Urinary bladder (tissue), 4 donors: ENCODE measurements around the gene CCT8. TPM values are rescaled to one million over a fixed set of nuclear protein-coding genes. Genes with fewer than 3 reads are reported as not detected.
"Not testable (repeated sequence)": the region's sequence is repeated elsewhere in the genome, so short reads cannot be mapped to it uniquely, and the experiment has no call there.

ENCODE experiments used
- DNase-seq: peaks from one replicate; pipeline ENCODE4 v3.0.0-alpha.2; 2015; ENCODE audit errors: extremely low spot score
- H3K27ac ChIP-seq: one replicate; pipeline ENCODE4 v1.5.1; 2013; ENCODE audit warnings: low read depth, mild to moderate bottlenecking, moderate library complexity
- H3K36me3 ChIP-seq: one replicate; pipeline ENCODE4 v1.6.1; 2013; ENCODE audit warnings: mild to moderate bottlenecking, moderate library complexity; ENCODE audit not compliant: insufficient read depth
- H3K4me1 ChIP-seq: one replicate; pipeline ENCODE4 v1.6.1; 2013; ENCODE audit warnings: mild to moderate bottlenecking, moderate library complexity; ENCODE audit not compliant: insufficient read depth
- H3K4me3 ChIP-seq: one replicate; pipeline ENCODE4 v1.5.1; 2013; ENCODE audit warnings: low read depth, low read length
- WGBS: extraction: QIAGEN DNeasy Blood & Tissue Kit; methylation state at CpG from one replicate; pipeline ENCODE4 v1.1.7; 2013; 5-methylcytosine and 5-hydroxymethylcytosine counted together
- polyA plus RNA-seq: library from polyadenylated mRNA; stranded (reverse); fragments of 200-250 nt; gene quantifications from one replicate; pipeline ENCODE4 v1.2.3, GENCODE V29; 2013
- total RNA-seq: library from RNA; depleted of rRNA; stranded (reverse); fragments of >200 nt; gene quantifications from one replicate; pipeline ENCODE4 v1.2.3, GENCODE V29; 2014
- donor health status: healthy with polysubstance abuse.
- donor health status: healthy.

CCT8 gene
- total and polyA plus RNA-seq, 2 donors, result 95.4 to 134 TPM

- no peaks in the 10 kb centered on the region for H3K36me3 ChIP-seq
- 65% methylated on average over 8 of the region's 8 CpGs for WGBS
- H3K27ac ChIP-seq, result no peak overlapping the region
- no peak for DNase-seq
- H3K4me1 ChIP-seq, result no peaks in the 10 kb centered on the region
- no peak overlapping the region for H3K4me3 ChIP-seq
These were observed 11.8 kb upstream of the CCT8 start for GRCh38 chr21:29085106-29085752.

GRCh38 chr21:29084372-29084771 is 10.9 kb upstream of the CCT8 start:
- Histone ChIP-seq H3K4me3 (no peak overlapping the region), H3K4me1 (peaks cover 2% of the 10 kb centered on the region), H3K36me3 (no peaks in the 10 kb centered on the region), H3K27ac (no peak overlapping the region)
- WGBS, result 29% methylated on average over 2 of the region's 2 CpGs
- no peak for DNase-seq

GRCh38 chr21:29083306-29083705 is 9.9 kb upstream of the CCT8 start:
- 93% methylated on average over 3 of the region's 3 CpGs for WGBS
- Histone ChIP-seq H3K4me3 (no peak overlapping the region), H3K4me1 (peaks cover 2% of the 10 kb centered on the region)

DNA sequence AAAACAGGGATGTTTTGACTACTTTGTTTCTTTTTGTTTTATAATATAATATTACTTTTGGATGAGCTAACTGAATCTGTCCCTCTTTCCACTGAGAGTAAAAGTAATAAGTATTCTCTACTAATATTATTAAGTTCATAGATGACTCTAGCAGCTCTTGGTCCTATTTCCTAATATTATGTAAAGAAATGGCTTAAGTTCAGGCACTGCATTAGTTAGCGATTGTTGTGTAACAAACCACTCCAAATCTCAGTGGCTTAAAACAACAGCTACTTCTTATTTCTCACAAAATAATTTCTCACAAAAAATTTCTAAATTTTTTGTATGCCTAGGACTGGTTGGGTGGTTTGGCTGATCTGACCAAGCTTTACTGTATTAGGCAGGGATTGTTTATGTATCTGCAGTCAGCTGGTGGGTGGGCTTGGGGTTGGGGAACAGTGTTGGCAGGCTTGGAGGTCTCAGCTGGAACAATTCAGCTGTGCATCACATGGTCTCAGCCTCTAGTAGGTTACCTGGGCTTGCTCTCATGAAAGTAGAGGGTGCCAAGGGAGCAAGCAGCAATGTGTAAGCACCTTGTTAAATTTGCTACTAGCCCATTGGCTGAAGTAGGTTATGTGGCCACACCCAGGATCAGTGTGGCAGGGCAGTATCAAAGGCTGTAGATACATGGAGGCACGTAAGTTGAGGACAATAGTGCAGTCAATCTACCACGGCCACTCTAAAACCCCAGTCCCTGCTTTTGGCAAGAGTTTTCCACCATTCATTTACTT is 8.8 kb upstream of the CCT8 start:
- no peaks in the 10 kb centered on the region for H3K36me3 ChIP-seq
- WGBS, result 90% methylated on average over 3 of the region's 3 CpGs

More at GRCh38 chr21:29083306-29083705, 9.9 kb upstream of the CCT8 start:
- Histone ChIP-seq H3K27ac (no peak overlapping the region), H3K36me3 (no peaks in the 10 kb centered on the region)
- no peak for DNase-seq

DNA sequence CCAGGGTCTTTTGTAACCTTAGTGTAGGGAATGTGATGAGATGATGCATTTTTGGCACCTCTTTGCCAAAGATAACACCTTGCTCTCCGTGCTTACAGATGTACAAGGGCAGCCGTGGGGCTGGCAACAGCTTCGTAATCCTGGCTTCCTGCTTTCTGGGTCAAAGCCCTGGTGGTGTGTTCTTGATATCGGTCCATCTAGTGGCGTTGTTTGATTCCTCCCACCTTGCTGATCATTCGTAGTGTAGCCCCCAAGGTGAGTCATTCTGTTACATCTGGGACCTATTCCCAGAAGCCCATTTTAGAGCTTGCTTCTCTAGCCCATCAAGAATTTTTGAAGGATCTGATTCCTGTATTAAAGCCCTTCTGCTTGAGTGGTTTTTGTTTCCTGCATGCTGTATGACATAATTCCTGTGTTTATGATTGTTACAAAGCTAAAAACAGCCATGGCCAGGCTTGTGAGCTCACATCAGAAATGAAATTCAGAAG is 7.0 kb upstream of the CCT8 start:
- H3K4me1 ChIP-seq, result peaks cover 2% of the 10 kb centered on the region
- no peak for DNase-seq
- no peak overlapping the region for H3K27ac ChIP-seq
- 45% methylated on average over 6 of the region's 6 CpGs for WGBS
- no peak overlapping the region for H3K4me3 ChIP-seq
- no peaks in the 10 kb centered on the region for H3K36me3 ChIP-seq

More for the DNA sequence above, 8.8 kb upstream of the CCT8 start:
- DNase-seq, result no peak
- Histone ChIP-seq H3K4me1 (peaks cover 2% of the 10 kb centered on the region), H3K27ac (no peak overlapping the region), H3K4me3 (no peak overlapping the region)

- no peak overlapping the region for H3K27ac ChIP-seq
- H3K4me1 ChIP-seq, result peaks cover 2% of the 10 kb centered on the region
- DNase-seq, result no peak
- H3K4me3 ChIP-seq, result no peak overlapping the region
- 76% methylated on average over 8 of the region's 8 CpGs for WGBS
- no peaks in the 10 kb centered on the region for H3K36me3 ChIP-seq
These were observed 5.7 kb upstream of the CCT8 start for GRCh38 chr21:29078869-29079767.

GRCh38 chr21:29077651-29078090 is 4.2 kb upstream of the CCT8 start:
- no peak for DNase-seq
- WGBS, result 38% methylated on average over 6 of the region's 6 CpGs
- Histone ChIP-seq H3K4me3 (peak overlapping the region; percentile 41), H3K36me3 (no peaks in the 10 kb centered on the region), H3K4me1 (peaks cover 2% of the 10 kb centered on the region), H3K27ac (peak overlapping the region; percentile 53)

GRCh38 chr21:29076731-29077640 is 3.5 kb upstream of the CCT8 start:
- Histone ChIP-seq H3K4me3 (peak overlapping the region; percentile 41), H3K27ac (peak overlapping the region; percentile 53)
- H3K4me1 ChIP-seq, DNase-seq, H3K36me3 ChIP-seq: not testable (repeated sequence)
- WGBS, result 38% methylated on average over 50 of the region's 50 CpGs

DNA sequence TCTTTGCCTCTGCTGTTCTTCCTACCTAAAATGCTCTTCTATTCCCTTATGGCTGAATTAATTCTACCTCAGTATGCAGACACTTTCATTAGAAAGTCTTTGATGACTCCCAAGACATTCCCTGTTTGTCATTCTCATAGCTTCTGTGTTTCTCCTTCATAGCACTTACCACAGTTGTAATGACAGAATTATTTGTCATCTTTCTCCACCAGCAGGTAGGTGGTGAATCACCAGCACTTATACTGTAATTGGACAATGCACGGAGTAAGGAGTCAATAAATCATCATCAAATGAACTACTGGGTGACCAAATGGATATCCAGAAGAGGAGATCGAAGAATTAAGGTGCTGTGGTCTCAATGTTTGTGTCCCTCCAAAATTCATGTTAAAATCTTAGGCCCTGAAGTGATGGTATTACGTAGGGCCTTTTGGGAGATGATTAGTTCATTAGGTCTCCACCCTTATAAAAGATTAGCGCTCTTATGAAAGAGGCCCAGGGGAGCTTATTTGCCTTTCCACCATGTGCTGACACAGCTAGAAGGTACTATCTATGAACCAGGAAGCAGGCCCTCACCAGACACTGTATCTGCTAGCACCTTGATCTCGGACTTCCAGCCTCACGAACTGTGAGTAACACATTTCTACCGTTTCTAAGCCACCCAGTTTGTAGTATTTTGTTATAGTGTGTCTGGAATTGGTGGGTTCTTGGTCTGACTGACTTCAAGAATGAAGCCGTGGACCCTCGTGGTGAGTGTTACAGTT is 2.4 kb upstream of the CCT8 start:
- Histone ChIP-seq H3K4me1 (peaks cover 2% of the 10 kb centered on the region), H3K36me3 (no peaks in the 10 kb centered on the region), H3K27ac (no peak overlapping the region), H3K4me3 (no peak overlapping the region)
- DNase-seq, result no peak
- 91% methylated on average over 9 of the region's 9 CpGs for WGBS

DNA sequence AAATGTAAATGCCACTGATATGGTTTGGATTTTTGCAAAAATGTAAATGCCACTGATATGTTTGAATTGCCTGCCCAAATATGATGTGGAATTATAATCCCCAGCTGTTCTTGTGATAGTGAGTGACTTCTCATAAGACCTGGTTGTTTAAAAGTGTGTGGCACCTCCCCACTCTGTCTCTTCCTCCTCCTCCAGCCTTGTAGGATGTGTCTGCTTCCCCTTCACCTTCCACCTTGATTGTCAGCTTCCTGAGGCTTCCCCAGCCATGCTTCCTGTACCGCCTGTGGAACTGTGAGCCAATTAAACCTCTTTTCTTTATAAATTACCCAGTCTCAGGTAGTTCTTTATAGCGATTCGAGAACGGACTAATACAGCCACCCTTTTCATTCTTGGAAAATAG is 1.3 kb upstream of the CCT8 start:
- H3K36me3 ChIP-seq, result no peaks in the 10 kb centered on the region
- no peaks in the 10 kb centered on the region for H3K4me1 ChIP-seq
- DNase-seq, result no peak
- no peak overlapping the region for H3K4me3 ChIP-seq
- WGBS, result 93% methylated on average over 4 of the region's 4 CpGs
- H3K27ac ChIP-seq, result no peak overlapping the region

- WGBS, result 11% methylated on average over 9 of the region's 9 CpGs
- Histone ChIP-seq H3K36me3 (no peaks in the 10 kb centered on the region), H3K4me1 (no peaks in the 10 kb centered on the region), H3K4me3 (peak overlapping the region; percentile 44), H3K27ac (no peak overlapping the region)
- DNase-seq, result no peak
These were observed 544 bp upstream of the CCT8 start for GRCh38 chr21:29074007-29074376.

GRCh38 chr21:29072873-29073221 is 601 bp downstream of the CCT8 start:
- DNase-seq, result no peak
- WGBS, result under 1% methylated on average over 13 of the region's 13 CpGs
- no peaks in the 10 kb centered on the region for H3K4me1 ChIP-seq
- peak overlapping the region; percentile 39 for H3K27ac ChIP-seq
- H3K36me3 ChIP-seq, result no peaks in the 10 kb centered on the region
- H3K4me3 ChIP-seq, result peak overlapping the region; percentile 89
